ENCODE results near the gene GNPDA1.

The GNPDA1 gene

DNA sequence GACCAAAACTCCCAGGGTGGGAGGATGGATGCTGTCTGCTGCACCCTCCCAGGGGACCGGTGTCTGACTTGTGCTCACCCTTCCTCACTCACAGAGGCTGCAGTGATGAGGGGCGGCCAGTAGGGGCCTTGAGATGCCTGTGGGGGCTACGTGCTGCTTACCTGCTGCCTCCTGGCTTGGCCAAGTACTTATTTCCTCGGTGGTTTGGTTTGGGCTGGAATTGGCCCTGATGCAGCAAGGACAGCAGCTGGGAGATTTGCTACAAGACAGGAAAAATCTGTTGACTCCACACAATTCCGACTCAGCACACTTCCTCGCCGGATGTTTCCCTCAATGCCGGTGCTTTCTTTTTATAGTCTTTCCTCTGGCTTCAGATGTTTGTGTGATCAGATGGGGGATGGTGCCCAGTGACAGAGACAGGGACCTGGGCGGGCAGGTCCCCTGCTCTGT, 61.5 kb downstream of the GNPDA1 start:
- no peak for DNase-seq

Data from NCI-H1092 treated with DMSO at 0.1 percent for 48 hours (cell line).